A673 (cell line): ENCODE results near the gene ARFGAP1. TPM values are rescaled to one million over a fixed set of nuclear protein-coding genes. Genes with fewer than 3 reads are reported as not detected.

Experiments
- BruUV-seq: library from RNA; stranded (reverse); fragments of 400-500 nt; replicated peaks from 2 replicates; lab custom pipeline; 2021; lab: Mats Ljungman, UMichigan
- CTCF ChIA-PET: fragments of 300-600 bp; sonication (Branson Sonifier 250); formaldehyde crosslinking; loops from one replicate; lab custom pipeline; 2022; ENCODE audit warnings: antibody characterized with exemption; lab: Charles Lee
- POLR2A ChIA-PET: fragments of 300-600 bp; sonication (Branson Sonifier 250); formaldehyde crosslinking; loops from one replicate; lab custom pipeline; 2022; ENCODE audit warnings: antibody characterized with exemption; ENCODE audit not compliant: low non-redundant PET; lab: Charles Lee
- DNase-seq: peaks from one replicate; pipeline ENCODE4 v3.0.0-alpha.2; 2015; ENCODE audit warnings: low spot score
- H3K27ac ChIP-seq: fragments of 200-600 bp; sonication (generic); 2 replicates; pipeline ENCODE4 v1.5.1; 2016; ENCODE audit warnings: mixed run types, low read depth, mild to moderate bottlenecking, mixed read lengths, antibody characterized with exemption, low read length; ENCODE audit not compliant: poor library complexity, severe bottlenecking
- H3K27me3 ChIP-seq: fragments of 200-600 bp; sonication (generic); replicated peaks from 2 replicates; pipeline ENCODE4 v1.6.1; 2017; ENCODE audit warnings: mixed run types, low read depth, mild to moderate bottlenecking, mixed read lengths, antibody characterized with exemption, low read length; ENCODE audit not compliant: insufficient read depth, poor library complexity
- H3K36me3 ChIP-seq: fragments of 200-600 bp; sonication (generic); 2 replicates; pipeline ENCODE4 v1.6.1; 2016; ENCODE audit warnings: mixed run types, mild to moderate bottlenecking, mixed read lengths, antibody characterized with exemption, low read length; ENCODE audit not compliant: insufficient read depth, poor library complexity, severe bottlenecking
- H3K4me1 ChIP-seq: fragments of 200-600 bp; sonication (generic); 2 replicates; pipeline ENCODE4 v1.6.1; 2017; ENCODE audit warnings: mixed run types, mild to moderate bottlenecking, mixed read lengths, antibody characterized with exemption, low read length; ENCODE audit not compliant: insufficient read depth, poor library complexity, severe bottlenecking
- H3K4me3 ChIP-seq: fragments of 200-600 bp; sonication (generic); 2 replicates; pipeline ENCODE4 v1.5.1; 2016; ENCODE audit warnings: low read depth, mixed run types, mild to moderate bottlenecking, mixed read lengths, low read length; ENCODE audit not compliant: poor library complexity, severe bottlenecking
- H3K9me3 ChIP-seq: fragments of 200-600 bp; sonication (generic); 2 replicates; pipeline ENCODE4 v1.6.1; 2016; ENCODE audit warnings: mixed run types, low read depth, mild to moderate bottlenecking, mixed read lengths, antibody characterized with exemption, low read length; ENCODE audit not compliant: poor library complexity, severe bottlenecking
- EZH2 ChIP-seq: fragments of 200-600 bp; sonication (generic); IDR thresholded peaks from 2 replicates; pipeline ENCODE4 v1.6.1; 2017; ENCODE audit warnings: borderline replicate concordance, low read depth, mild to moderate bottlenecking, mixed read lengths, antibody characterized with exemption, low read length; ENCODE audit not compliant: poor library complexity, severe bottlenecking
- intact Hi-C: fragments of 100-400 bp; cut with micrococcal nuclease; formaldehyde crosslinking; loops from one replicate; pipeline ENCODE4 v1.10.0; 2022; ENCODE audit not compliant: unreplicated experiment
- total RNA-seq: library from RNA; stranded (reverse); gene quantifications from 2 replicates; pipeline ENCODE4 v1.2.3, GENCODE V29; 2021
- TF ChIP-seq, protein P1 (sequence below): fragments of 300-800, 200-600 bp; sonication (generic); conservative IDR thresholded peaks from 2 replicates; pipeline ENCODE4 v1.5.1; 2017; ENCODE audit warnings: low read depth, mild to moderate bottlenecking, antibody characterized with exemption, low read length, moderate library complexity, mixed read lengths

The ARFGAP1 gene
- total RNA-seq, 1 experiment from 2014 or later: 90.4 TPM

DNA sequence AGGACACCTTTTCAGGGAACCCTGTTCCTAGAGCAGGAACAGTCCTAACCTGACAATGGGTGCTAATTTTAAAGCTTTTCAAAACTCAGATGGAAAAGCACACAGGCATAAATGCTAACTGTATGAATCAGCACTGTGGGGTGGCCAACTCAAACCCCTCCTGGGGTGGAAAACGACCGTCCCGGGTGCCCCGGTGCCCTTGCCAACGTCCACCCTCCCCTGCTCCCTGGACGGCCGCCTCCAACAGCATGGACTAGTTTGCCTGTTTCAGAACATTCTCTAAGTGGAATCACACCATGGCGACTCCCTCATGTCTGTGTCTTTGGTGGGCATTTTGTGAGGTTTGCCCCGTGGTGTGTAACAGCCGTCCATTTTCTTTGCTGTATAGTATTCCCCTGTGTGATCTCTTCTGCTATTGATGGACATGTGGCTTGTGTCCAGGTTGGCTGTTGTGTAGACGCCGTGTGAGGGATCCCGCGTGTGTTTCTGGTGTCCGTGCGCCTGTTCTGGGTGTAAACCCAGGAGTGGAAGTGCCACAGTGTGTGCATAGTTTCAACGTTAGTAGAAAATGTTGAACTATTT lies 26.2 kb downstream of the ARFGAP1 start:
- Histone ChIP-seq H3K4me1 (no peaks in the 10 kb centered on the region), H3K36me3 (no peaks in the 10 kb centered on the region), H3K27me3 (peaks cover 61% of the 10 kb centered on the region), H3K27ac (no peak overlapping the region), H3K4me3 (no peak overlapping the region), H3K9me3 (no peaks in the 10 kb centered on the region)
- no peak for TF ChIP-seq EZH2
- TF ChIP-seq, protein P1, sequence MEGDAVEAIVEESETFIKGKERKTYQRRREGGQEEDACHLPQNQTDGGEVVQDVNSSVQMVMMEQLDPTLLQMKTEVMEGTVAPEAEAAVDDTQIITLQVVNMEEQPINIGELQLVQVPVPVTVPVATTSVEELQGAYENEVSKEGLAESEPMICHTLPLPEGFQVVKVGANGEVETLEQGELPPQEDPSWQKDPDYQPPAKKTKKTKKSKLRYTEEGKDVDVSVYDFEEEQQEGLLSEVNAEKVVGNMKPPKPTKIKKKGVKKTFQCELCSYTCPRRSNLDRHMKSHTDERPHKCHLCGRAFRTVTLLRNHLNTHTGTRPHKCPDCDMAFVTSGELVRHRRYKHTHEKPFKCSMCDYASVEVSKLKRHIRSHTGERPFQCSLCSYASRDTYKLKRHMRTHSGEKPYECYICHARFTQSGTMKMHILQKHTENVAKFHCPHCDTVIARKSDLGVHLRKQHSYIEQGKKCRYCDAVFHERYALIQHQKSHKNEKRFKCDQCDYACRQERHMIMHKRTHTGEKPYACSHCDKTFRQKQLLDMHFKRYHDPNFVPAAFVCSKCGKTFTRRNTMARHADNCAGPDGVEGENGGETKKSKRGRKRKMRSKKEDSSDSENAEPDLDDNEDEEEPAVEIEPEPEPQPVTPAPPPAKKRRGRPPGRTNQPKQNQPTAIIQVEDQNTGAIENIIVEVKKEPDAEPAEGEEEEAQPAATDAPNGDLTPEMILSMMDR: no peak
- intact Hi-C loops: no loop called here
- DNase-seq: no peak
- no TSS peak for BruUV-seq
- POLR2A ChIA-PET: interaction anchor here (0.5 kb wide), 1 partner anchor 300 kb away, joined by 3 read pairs; no protein-coding TSS in a partner anchor
- CTCF ChIA-PET: no interaction called here

DNA sequence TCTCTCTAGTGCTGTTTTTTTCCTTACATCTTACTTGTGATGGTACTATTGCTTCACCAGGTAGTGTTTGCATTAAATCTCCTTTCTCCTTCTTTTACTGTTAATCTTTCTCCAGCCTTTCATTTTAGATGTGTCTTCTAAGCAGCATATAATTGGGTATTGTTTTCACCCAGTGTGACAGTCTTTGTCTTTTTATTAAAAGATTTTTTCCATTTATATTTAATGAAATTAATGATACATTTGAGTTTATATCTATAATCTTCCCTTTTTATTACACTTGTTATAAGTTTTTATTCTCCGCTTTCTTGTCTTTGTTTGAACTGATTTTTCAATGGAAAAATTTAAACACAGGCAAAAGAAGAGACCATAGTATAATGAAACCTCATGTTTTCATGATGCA lies 29.1 kb downstream of the ARFGAP1 start:
- no peak overlapping the region for H3K27ac ChIP-seq
- no peak for DNase-seq
- ChIA-PET POLR2A (no interaction called here), CTCF (no interaction called here)
- intact Hi-C loops: no loop called here
- H3K4me3 ChIP-seq: no peak overlapping the region
- H3K36me3 ChIP-seq: no peaks in the 10 kb centered on the region
- BruUV-seq: no TSS peak
- H3K4me1 ChIP-seq: no peaks in the 10 kb centered on the region
- peaks cover 38% of the 10 kb centered on the region for H3K27me3 ChIP-seq
- TF ChIP-seq, protein P1: no peak
- no peak for TF ChIP-seq EZH2
- no peaks in the 10 kb centered on the region for H3K9me3 ChIP-seq

GRCh38 chr20:63303095-63303666 lies 30.6 kb downstream of the ARFGAP1 start:
- Histone ChIP-seq H3K4me3 (no peak overlapping the region), H3K27ac (no peak overlapping the region), H3K36me3 (no peaks in the 10 kb centered on the region), H3K27me3 (peaks cover 29% of the 10 kb centered on the region), H3K9me3 (no peaks in the 10 kb centered on the region), H3K4me1 (no peaks in the 10 kb centered on the region)
- DNase-seq: no peak
- ChIA-PET CTCF (no interaction called here), POLR2A (no interaction called here)
- intact Hi-C loops: no loop called here
- BruUV-seq: no TSS peak
- TF ChIP-seq, protein P1: no peak
- TF ChIP-seq EZH2: no peak
